Endothelial cell (in vitro differentiated cells): ENCODE measurements around the gene DPEP3. TPM values are rescaled to one million over a fixed set of nuclear protein-coding genes. Genes with fewer than 3 reads are reported as not detected.
A peak's percentile ranks its signal among the peaks of the same experiment; 100 is the strongest.

Source experiments
- DNase-seq: peaks from one replicate; pipeline ENCODE4 v3.0.0; 2021; ENCODE audit warnings: low spot score
- H3K27ac Mint-ChIP-seq: one replicate; pipeline ENCODE4 v1.8.0; 2021; ENCODE audit warnings: mixed read lengths, inconsistent platforms; ENCODE audit not compliant: unreplicated experiment
- H3K27me3 Mint-ChIP-seq: one replicate; pipeline ENCODE4 v1.8.0; 2021; ENCODE audit warnings: mild to moderate bottlenecking, moderate library complexity, mixed read lengths, inconsistent platforms; ENCODE audit not compliant: unreplicated experiment
- H3K36me3 Mint-ChIP-seq: one replicate; pipeline ENCODE4 v1.8.0; 2021; ENCODE audit warnings: mild to moderate bottlenecking, low read depth, mixed read lengths, inconsistent platforms; ENCODE audit not compliant: unreplicated experiment
- H3K4me1 Mint-ChIP-seq: one replicate; pipeline ENCODE4 v1.8.0; 2021; ENCODE audit warnings: mild to moderate bottlenecking, mixed read lengths, inconsistent platforms; ENCODE audit not compliant: unreplicated experiment
- H3K4me3 Mint-ChIP-seq: one replicate; pipeline ENCODE4 v1.8.0; 2021; ENCODE audit warnings: mild to moderate bottlenecking, mixed read lengths, inconsistent platforms; ENCODE audit not compliant: unreplicated experiment
- H3K9me3 Mint-ChIP-seq: one replicate; pipeline ENCODE4 v1.8.0; 2021; ENCODE audit warnings: mixed read lengths, inconsistent platforms; ENCODE audit not compliant: unreplicated experiment
- total RNA-seq: library from RNA; stranded (reverse); fragmentation: NEBNext Ultra II Directional; extraction: Animal tissue kit (Norgen Biotek cat#: 25700); gene quantifications from one replicate; pipeline ENCODE4 v1.2.1, GENCODE V29; 2021; ENCODE audit not compliant: unreplicated experiment
- TF ChIP-seq, protein P1 (sequence below): fragments of 200-600 bp; sonication (generic); IDR thresholded peaks from one replicate; pipeline ENCODE4 v1.5.0; 2021; ENCODE audit warnings: antibody characterized with exemption; ENCODE audit not compliant: unreplicated experiment

The DPEP3 gene
- total RNA-seq, 1 donor from 2014 or later, result not detected

DNA sequence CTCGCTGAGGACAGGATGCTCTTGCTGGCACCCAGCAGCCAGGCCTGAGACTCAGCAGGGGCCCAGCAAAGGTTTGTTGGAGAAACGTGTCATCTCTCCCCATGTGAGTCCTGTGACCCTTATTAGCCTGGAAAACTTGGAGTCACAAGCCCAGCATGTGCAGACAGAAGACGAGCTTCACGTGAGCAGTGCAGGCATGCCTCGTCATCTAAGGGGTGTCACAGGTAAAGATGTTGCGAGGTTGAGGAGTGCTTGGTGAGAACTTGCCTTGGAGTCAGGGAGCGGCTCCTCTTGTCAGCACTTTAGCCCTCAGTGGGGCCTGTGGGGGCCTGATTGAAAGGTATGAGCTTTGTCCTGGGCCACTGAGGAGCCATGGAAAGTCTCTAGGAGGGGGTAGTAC is 46.5 kb downstream of the DPEP3 start:
- H3K4me3 Mint-ChIP-seq, result peak overlapping the region; percentile 15
- peaks cover 36% of the 10 kb centered on the region for H3K27me3 Mint-ChIP-seq
- peaks cover 18% of the 10 kb centered on the region for H3K4me1 Mint-ChIP-seq
- no peak for DNase-seq
- H3K27ac Mint-ChIP-seq, result no peak overlapping the region
- TF ChIP-seq, protein P1, sequence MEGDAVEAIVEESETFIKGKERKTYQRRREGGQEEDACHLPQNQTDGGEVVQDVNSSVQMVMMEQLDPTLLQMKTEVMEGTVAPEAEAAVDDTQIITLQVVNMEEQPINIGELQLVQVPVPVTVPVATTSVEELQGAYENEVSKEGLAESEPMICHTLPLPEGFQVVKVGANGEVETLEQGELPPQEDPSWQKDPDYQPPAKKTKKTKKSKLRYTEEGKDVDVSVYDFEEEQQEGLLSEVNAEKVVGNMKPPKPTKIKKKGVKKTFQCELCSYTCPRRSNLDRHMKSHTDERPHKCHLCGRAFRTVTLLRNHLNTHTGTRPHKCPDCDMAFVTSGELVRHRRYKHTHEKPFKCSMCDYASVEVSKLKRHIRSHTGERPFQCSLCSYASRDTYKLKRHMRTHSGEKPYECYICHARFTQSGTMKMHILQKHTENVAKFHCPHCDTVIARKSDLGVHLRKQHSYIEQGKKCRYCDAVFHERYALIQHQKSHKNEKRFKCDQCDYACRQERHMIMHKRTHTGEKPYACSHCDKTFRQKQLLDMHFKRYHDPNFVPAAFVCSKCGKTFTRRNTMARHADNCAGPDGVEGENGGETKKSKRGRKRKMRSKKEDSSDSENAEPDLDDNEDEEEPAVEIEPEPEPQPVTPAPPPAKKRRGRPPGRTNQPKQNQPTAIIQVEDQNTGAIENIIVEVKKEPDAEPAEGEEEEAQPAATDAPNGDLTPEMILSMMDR, result no peak
- no peaks in the 10 kb centered on the region for H3K9me3 Mint-ChIP-seq
- H3K36me3 Mint-ChIP-seq, result peaks cover 8% of the 10 kb centered on the region

DNA sequence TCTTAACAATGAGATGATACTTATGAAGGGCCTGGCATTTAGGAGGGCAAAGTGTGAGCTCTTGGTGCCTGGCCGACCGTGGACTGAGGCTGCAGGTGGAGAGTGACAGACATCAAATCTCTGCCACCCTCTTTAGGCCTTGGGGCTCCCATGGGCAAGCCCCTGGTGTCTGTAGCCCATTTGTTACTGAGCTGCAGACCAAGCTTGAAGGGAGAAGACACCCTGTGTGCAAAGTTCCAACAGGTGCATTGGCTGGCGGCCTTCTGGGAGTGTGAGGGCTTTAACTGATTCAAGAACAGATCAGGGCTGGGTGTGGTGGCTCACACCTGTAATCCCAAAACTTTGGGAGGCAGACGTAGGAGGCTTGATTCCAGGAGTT is 47.8 kb downstream of the DPEP3 start:
- TF ChIP-seq, protein P1, result no peak
- Mint-ChIP-seq H3K4me3 (no peak overlapping the region), H3K27ac (no peak overlapping the region), H3K9me3 (no peaks in the 10 kb centered on the region), H3K4me1 (peaks cover 18% of the 10 kb centered on the region), H3K27me3 (peaks cover 37% of the 10 kb centered on the region), H3K36me3 (peaks cover 8% of the 10 kb centered on the region)
- DNase-seq, result no peak

DNA sequence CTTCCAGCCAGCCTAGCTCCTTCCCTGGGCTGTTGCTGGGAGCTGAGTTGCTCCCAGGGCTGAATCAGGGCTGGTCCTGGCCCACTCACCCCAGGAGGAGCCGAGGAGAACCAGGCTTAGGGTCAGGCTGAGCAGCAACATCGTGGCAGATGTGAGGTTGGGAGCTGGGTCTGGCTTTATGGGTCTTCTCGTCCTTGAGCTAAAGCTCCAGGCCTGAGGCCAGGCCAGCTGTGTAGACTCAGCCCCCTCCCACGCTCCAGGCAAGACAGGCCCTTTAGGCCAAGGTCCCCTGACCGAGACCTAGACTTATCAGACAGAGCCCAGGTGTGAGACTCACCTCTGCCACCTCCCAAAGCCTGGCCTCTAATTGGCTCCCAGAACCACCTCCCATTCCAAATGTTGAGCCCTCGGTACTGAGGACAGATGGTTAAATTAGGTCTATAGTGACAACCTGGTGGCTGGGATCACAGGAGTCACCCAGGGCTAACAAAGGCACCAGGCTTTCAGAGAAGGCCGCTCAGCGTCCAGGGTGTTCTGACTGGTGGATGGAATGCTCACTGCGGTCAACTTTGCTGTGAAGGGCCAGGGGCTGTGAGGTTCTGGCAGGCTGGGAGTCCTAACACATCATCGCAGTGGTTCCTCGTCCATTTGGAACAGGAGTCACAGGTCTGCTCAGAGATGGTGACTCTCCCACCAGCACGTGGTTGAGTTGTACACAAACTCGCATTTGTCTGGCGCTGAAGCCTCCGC is 48.4 kb downstream of the DPEP3 start, which contains the start of gene CTRL:
Gene CTRL (minus strand): TSS at position 151 of the 750 bp plus-strand sequence. CDS start 10 bp downstream, at position 141.
- TF ChIP-seq, protein P1, result peak; percentile 41
- no peak within 1 kb of the TSS for H3K27ac Mint-ChIP-seq
- H3K27me3 Mint-ChIP-seq, result peaks cover 31% of the 10 kb centered on the region
- H3K4me3 Mint-ChIP-seq, result no peak within 1 kb of the TSS
- peaks cover 2% of the 10 kb centered on the region for H3K36me3 Mint-ChIP-seq
- DNase-seq, result no peak
- peaks cover 13% of the 10 kb centered on the region for H3K4me1 Mint-ChIP-seq
- no peaks in the 10 kb centered on the region for H3K9me3 Mint-ChIP-seq

DNA sequence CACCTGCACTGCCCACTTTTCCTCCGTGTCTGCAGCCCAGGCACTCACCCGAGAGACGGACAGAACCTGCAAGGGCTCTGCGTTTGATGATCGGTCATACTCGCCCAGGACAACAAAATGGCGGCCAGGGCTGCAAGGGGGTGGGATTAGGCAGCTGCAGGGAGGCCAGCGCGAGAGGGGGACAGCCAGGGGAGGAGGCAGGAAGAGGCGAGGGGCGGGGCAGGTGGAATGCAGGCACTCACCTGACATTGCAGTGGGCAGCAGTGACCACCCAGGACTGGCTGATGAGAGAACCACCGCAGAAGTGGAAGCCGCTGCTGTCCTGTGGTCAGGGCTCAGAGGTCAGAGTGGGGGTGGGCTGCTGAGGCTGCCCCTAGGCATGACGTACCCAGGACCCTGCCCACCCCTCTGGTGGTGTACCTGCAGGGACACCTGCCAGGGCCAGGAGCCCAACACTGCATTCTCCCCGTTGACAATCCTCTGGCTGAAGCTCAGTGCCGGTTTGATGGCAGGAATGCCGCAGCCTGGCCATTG is 49.6 kb downstream of the DPEP3 start:
- H3K27ac Mint-ChIP-seq, result no peak overlapping the region
- no peaks in the 10 kb centered on the region for H3K9me3 Mint-ChIP-seq
- peaks cover 19% of the 10 kb centered on the region for H3K4me1 Mint-ChIP-seq
- DNase-seq, result no peak
- H3K36me3 Mint-ChIP-seq, result no peaks in the 10 kb centered on the region
- TF ChIP-seq, protein P1, result no peak
- H3K4me3 Mint-ChIP-seq, result no peak overlapping the region
- peaks cover 22% of the 10 kb centered on the region for H3K27me3 Mint-ChIP-seq

DNA sequence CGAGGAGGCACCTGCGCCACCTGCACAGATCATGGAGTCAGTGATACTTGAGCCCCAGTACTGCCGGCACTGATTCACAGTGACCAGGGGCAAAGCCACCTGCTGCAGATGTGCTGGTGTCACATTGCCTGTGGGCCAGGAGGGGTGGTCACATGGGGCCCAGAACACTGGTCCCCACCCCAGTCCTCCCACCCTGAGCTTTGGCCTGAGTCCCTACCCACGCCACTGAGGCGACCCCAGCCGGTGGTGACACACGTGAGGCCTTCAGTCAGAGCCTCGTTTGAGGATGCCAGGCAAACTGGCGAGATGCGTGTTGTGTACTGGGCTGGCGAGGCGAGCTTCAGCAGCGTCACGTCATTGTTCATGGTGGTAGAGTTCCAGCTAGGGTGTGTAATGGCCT is 50.1 kb downstream of the DPEP3 start:
- TF ChIP-seq, protein P1, result no peak
- no peak overlapping the region for H3K27ac Mint-ChIP-seq
- H3K27me3 Mint-ChIP-seq, result peaks cover 19% of the 10 kb centered on the region
- no peak for DNase-seq
- no peak overlapping the region for H3K4me3 Mint-ChIP-seq
- no peaks in the 10 kb centered on the region for H3K36me3 Mint-ChIP-seq
- H3K4me1 Mint-ChIP-seq, result peaks cover 19% of the 10 kb centered on the region
- no peaks in the 10 kb centered on the region for H3K9me3 Mint-ChIP-seq
